Measurements from ENCODE around the gene PLEKHA3.

PLEKHA3 gene

DNA sequence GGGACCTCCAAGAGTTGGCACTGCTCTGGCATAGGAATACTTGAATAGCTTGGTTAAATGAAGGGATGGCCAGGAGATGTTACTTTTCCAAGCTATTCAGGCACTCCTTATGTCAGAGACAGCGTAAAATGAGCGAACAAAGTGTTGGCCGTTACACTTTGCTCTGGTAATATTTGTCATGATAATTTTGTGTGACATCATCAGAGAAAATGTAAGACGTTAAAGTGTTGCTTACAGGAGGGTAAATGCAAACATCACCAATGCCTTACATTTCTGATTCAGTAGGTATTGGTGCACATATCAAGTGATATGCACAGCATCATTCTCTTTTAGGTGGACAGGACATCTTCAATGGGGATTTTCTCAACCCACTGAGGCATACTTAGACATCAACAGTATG lies 46.0 kb downstream of the PLEKHA3 start:
- no peak for DNase-seq

DNA sequence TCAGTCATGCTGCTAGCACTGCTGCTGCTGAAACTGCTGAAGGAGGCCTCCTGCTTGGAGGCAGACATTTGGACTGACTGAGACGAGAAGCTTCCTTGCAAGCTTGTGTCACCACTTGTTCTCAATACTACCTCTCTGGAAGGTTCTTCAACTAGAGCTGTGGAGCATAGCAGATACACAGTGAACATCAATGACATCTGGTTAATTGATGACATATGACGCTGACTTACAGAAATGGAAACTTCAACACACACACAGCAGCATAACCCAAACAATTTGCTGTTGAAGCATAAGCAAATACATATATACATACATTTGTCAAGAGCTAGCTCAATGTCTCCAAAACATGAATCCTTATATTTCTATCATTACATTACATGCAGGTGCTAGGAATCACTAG lies 47.3 kb downstream of the PLEKHA3 start:
- no peak for DNase-seq

DNA sequence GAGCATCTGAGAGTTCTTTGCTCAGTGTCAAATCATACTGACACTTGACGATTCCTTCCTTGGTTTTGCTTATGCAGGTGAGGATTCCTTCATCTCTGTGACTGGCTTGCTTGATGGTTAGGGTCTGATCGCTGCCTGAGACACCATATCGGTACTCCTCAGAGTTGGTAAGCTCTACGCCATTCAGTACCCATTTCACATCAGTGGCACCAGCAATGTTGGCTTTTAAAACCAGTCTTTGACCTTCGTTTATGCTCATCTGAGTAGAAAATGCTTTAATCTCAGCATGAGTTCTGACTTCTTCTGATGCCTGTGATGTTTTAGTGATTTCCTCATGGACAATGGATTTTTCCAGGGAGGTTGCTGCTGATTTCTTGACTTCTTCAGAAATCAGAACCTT lies 48.4 kb downstream of the PLEKHA3 start:
- no peak for DNase-seq

DNA sequence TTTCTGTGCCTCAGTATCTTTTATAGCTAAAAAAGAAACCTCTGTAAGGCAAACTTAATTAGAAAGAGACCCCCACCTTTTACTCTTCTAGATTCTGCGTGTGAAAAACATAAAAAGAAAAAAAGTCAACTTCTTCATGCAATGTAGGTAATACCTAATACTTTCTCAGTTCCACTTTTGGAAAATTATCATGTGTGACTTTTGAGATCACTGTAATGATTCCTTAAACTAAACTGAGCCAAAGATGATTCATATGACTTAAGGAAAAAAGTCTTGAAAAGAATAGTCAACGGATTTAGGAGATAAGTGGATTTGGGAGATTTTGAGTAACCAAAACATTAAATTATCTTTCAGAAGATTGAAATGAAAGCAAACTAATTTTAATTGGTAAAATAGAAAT lies 48.9 kb downstream of the PLEKHA3 start:
- DNase-seq, result no peak

DNA sequence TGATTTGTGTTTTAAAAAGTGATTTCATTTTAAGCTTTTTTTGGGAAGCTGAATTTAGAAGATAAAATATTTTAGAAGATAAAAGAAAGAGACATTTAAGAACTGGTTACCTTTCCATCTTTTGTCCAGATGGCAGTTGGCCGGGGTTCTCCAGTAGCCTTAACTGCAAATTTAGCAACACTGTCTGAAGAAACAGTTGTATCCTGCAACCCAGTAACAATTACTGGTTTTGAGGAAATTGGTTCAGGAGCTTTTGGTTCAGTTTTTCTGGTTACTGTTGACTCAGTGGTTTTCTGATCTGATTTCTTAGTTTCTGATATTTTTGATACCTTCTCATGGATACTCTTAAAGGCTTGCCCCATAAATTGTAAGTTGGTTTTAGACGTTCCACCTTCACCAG lies 49.9 kb downstream of the PLEKHA3 start:
- DNase-seq, result no peak

DNA sequence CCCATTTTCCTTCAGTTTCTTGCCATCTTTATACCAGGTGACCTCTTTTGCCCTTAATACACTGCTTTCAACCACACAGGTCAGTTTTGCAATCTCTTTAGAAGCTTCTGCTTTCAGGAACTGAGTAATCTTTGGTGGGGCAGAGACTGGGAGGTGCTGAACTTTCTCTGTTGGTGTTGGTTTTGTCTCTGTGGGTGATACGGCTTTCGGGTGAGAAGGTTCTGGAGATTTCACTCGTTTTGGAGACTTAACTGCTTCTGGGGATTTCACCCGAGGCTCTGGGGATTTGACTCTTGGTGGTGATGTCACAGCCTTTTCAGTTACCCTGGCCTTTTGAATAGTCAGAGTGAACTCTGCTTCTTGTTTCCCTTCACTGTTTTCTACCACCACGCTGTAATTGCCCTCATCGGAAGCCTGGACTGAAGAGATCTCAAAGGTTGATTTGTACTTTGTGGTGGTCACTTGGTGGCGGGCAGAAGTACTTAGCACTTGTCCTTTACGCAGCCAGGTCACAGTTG lies 50.4 kb downstream of the PLEKHA3 start:
- DNase-seq, result peak; percentile 34 to 62

DNA sequence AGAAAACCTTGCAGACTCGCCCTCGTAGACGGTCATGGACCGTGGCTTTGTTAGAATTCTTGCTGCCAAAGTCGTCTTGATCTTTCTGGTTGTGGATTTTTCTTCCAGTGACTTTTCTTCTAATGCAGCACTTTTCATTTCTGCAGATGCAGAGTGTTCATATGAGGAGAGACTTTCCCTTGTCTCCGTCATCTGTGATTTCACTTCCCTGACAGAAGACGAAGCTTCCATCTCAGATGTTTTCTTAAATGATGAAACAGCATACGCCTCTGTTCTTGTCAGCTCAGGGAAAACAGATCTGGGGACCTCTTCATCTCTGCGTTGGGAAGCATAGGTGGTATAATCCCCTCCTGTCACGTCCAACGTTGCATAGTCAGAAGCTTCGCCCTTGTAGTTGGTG lies 50.9 kb downstream of the PLEKHA3 start:
- DNase-seq, result no peak

DNA sequence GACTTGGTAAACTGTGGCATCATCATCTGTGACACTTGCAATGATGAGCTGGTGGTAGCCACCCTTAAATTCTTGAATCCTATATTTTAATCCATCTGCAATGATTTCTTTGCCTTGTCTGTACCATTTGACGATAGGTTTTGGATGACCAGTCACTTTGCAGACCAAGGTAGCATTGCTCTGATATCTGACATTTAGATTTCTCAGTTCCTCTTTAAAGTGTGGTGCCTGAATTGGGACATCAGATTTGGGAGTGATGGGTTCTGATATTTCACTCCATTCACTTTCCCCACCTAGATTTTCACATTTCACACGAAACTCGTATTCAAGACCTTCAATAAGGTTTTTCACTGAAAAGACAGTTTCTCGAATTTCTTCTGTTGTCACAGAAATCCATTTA lies 55.8 kb downstream of the PLEKHA3 start:
- DNase-seq, result no peak

DNA sequence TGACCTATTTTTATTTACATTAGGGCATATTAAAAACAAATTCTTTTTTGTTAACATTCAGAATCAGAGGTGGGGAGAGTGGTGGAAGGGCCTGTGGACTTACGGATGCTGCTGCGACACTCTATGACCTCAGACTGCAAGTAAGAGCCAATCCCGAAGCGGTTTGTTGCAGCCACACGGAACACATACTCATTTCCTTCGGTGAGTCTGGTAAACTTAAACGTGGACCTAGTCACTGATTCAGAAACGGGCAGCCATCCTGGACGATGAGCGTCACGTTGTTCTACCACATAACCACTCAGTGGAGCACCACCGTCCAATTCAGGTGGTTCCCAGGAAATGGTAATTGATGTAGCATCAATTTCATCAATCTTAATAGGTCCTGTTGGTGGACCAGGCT lies 61.9 kb downstream of the PLEKHA3 start:
- no peak for DNase-seq

DNA sequence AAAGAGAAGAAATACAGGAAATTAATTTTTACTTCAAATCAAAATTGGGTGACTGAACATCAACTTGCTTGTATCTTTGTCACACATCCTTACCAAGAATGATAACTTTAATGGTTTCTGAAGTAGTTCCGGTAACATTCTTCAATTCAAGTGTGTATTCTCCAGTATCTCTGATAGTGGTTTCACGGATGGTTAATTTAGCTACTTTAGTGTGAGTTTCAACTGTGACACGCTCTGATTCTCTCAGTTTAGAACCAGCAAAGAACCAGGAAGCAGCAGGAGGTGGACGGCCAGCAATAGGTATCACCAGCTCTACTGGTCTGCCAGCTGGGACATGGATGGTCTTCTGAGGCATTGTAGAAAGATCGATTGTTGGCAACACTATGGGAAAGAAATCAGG lies 62.3 kb downstream of the PLEKHA3 start:
- no peak for DNase-seq

DNA sequence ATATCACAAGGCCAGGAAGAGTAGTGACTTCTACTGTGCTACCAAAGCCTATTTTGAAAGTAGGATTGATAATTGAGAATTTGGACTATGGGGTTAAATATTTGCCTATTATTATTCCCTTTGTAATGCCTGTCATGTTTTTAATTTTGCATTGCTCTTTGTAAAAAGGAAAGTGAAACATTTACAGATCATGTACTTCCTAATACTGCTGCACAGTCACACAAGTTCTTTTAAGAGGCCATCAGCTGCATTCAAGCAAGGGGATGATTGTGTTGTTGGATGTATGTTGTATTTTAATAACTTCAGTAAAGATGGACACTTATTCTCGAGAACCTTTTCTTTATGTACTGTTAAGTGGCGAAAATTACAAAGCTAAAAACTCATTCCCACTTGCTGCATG lies 70.1 kb downstream of the PLEKHA3 start:
- no peak for DNase-seq

DNA sequence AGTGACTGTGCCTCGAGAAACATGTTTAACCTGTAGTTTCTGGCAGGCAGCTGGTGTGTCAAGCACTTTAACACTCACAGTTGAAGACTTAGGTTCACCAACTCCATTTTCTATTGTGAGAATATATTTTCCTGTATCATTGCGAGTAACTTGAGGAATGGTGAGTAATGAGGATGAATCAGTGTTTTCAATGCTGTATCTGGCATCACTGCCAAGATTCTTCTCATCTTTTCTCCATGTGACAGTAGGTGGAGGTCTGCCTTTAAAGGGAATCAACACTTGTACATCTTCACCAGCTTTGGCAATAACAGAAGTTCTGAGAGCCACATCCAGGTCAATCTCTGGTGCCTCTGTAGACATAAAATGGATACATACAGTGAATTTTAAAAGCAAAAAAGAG lies 72.8 kb downstream of the PLEKHA3 start:
- no peak for DNase-seq

All from activated CD4-positive, alpha-beta T cell treated with anti-CD3 and anti-CD28 coated beads, Interleukin-2, amount 50 U/mL, for 48 hours (primary cell).